Loucy (cell line): ENCODE results near the gene TMEM132D.

Experiments used
- H2AFZ ChIP-seq: fragments of 200-600 bp; sonication (generic); 2 replicates; pipeline ENCODE4 v1.6.0; 2016; ENCODE audit warnings: antibody characterized with exemption, mild to moderate bottlenecking, low read length, moderate library complexity
- H3F3A ChIP-seq: fragments of 200-600 bp; 2 replicates; pipeline ENCODE4 v1.6.0; 2016; ENCODE audit warnings: antibody characterized with exemption, low read depth, mild to moderate bottlenecking
- H3K27me3 ChIP-seq: fragments of 200-600 bp; sonication (generic); 2 replicates; pipeline ENCODE4 v1.6.1; 2014; ENCODE audit warnings: low read length, mild to moderate bottlenecking; ENCODE audit not compliant: insufficient read depth, poor library complexity, severe bottlenecking
- H3K36me3 ChIP-seq: fragments of 200-600 bp; sonication (generic); 2 replicates; pipeline ENCODE4 v1.6.1; 2016; ENCODE audit warnings: low read length; ENCODE audit not compliant: insufficient read depth
- H3K4me1 ChIP-seq: fragments of 200-600 bp; sonication (generic); 2 replicates; pipeline ENCODE4 v1.5.1; 2014; ENCODE audit warnings: low read length, mild to moderate bottlenecking; ENCODE audit not compliant: insufficient read depth, poor library complexity, severe bottlenecking
- H3K4me2 ChIP-seq: fragments of 200-600 bp; sonication (generic); 2 replicates; pipeline ENCODE4 v1.6.0; 2014; ENCODE audit warnings: antibody characterized with exemption, low read length, low read depth, mild to moderate bottlenecking; ENCODE audit not compliant: poor library complexity, severe bottlenecking
- H3K4me3 ChIP-seq: fragments of 200-600 bp; sonication (generic); 2 replicates; pipeline ENCODE4 v1.5.1; 2014; ENCODE audit warnings: low read length, mild to moderate bottlenecking, mixed read lengths; ENCODE audit not compliant: poor library complexity, severe bottlenecking
- H3K79me2 ChIP-seq: fragments of 200-600 bp; sonication (generic); 2 replicates; pipeline ENCODE4 v1.6.1; 2014; ENCODE audit warnings: low read length; ENCODE audit not compliant: insufficient read depth
- H3K9ac ChIP-seq: fragments of 200-600 bp; sonication (generic); 2 replicates; pipeline ENCODE4 v1.6.0; 2014; ENCODE audit warnings: mild to moderate bottlenecking, low read depth, low read length, moderate library complexity; ENCODE audit not compliant: poor library complexity, severe bottlenecking
- H3K9me2 ChIP-seq: fragments of 200-600 bp; sonication (generic); replicated peaks from 2 replicates; pipeline ENCODE4 v1.6.1; 2016; ENCODE audit warnings: low read depth, low read length, mixed read lengths
- H3K9me3 ChIP-seq: fragments of 200-600 bp; sonication (generic); 2 replicates; pipeline ENCODE4 v1.6.1; 2014; ENCODE audit warnings: mild to moderate bottlenecking, antibody characterized with exemption, low read length, low read depth; ENCODE audit not compliant: insufficient read depth
- H4K20me1 ChIP-seq: fragments of 200-600 bp; sonication (generic); 2 replicates; pipeline ENCODE4 v1.6.0; 2014; ENCODE audit warnings: antibody characterized with exemption, low read length, mild to moderate bottlenecking; ENCODE audit not compliant: insufficient read depth, poor library complexity, severe bottlenecking
- CTCF ChIP-seq: fragments of 200-600 bp; sonication (generic); conservative IDR thresholded peaks from 2 replicates; pipeline ENCODE4 v1.5.1; 2014; ENCODE audit warnings: mild to moderate bottlenecking, antibody characterized with exemption, low read length
- EZH2phosphoT487 ChIP-seq: fragments of 200-600 bp; IDR thresholded peaks from 2 replicates; pipeline ENCODE4 v1.6.1; 2018; ENCODE audit warnings: antibody characterized with exemption, mild to moderate bottlenecking, moderate library complexity, borderline replicate concordance

The TMEM132D gene

DNA sequence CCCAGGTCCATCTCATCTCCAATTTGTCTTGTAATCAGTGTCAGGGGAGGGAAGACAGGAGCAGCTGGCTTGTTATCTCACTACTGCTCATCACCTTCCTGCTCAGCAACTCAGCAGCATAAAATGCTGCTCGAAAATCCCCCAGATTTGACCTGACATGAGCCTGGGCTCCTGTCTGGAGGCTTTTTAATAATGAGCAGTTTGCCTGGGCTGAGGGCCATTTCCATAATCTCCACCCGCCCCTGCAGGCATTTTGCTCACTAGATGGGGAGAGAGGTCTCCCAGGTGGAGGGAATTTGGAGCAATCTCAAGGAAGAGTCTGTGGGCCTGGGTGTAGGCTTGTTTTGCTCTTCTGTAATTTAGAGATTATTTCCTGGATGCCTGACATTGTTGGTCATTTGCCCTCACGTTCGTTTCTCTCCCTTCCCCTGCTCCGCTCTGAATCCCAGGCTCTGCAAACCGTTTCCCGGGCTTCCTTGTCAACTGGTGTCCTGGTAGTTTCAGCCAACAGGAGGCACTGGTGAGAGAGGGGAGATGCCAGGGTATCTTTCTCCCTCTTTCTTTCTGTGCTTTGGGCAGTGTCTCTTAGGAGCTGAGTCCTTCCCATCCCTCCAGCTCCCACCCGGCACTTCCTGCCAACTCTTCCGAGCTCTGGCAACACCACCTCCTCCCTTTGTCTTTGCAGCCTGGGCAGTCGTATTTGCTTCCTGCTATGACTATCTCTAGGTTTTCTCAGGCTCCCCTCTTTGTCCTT, 751.3 kb downstream of the TMEM132D start:
- H3K27me3 ChIP-seq, result no peaks in the 10 kb centered on the region
- H3K4me2 ChIP-seq, result no peak overlapping the region
- no peak overlapping the region for H3K4me3 ChIP-seq
- no peak overlapping the region for H2AFZ ChIP-seq
- no peak for TF ChIP-seq CTCF
- H3K9ac ChIP-seq, result no peak overlapping the region
- H3K79me2 ChIP-seq, result no peaks in the 10 kb centered on the region
- peaks cover 3% of the 10 kb centered on the region; the same call in 1 of the 2 replicates for H3K9me3 ChIP-seq
- no peaks in the 10 kb centered on the region for H3K36me3 ChIP-seq
- H4K20me1 ChIP-seq, result no peaks in the 10 kb centered on the region
- no peaks in the 10 kb centered on the region for H3K9me2 ChIP-seq
- no peaks in the 10 kb centered on the region for H3K4me1 ChIP-seq
- H3F3A ChIP-seq, result no peaks in the 10 kb centered on the region

DNA sequence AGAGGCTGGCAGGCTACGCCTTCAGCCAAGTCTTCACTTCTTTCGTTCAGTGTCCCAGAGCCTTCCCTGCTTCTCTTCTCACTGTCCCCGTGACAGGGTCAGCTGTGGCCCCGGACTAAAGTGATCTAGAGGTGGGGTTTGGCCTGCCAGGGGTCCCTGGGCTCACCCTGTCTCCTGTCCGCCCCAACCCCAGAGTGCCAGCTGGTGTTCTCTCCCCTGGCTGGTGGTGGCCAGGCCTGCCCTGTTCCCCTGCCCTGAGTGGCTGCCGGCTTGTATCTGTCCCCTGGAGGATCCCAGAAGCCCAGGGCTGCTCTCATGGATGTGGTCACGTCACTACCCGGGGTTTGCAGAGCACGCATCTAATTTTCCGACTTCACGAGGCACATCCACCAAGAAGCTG, 753.1 kb downstream of the TMEM132D start:
- Histone ChIP-seq H4K20me1 (no peaks in the 10 kb centered on the region), H3K36me3 (no peaks in the 10 kb centered on the region), H3K4me3 (no peak overlapping the region), H3K9me3 (peaks cover 6% of the 10 kb centered on the region; the same call in 1 of the 2 replicates), H3F3A (no peaks in the 10 kb centered on the region), H2AFZ (no peak overlapping the region), H3K79me2 (no peaks in the 10 kb centered on the region), H3K9ac (no peak overlapping the region), H3K9me2 (no peaks in the 10 kb centered on the region), H3K4me2 (no peak overlapping the region), H3K27me3 (no peaks in the 10 kb centered on the region), H3K4me1 (no peaks in the 10 kb centered on the region)
- TF ChIP-seq CTCF (no peak), EZH2phosphoT487 (no peak)

- Histone ChIP-seq H3K27me3 (no peaks in the 10 kb centered on the region), H3K36me3 (no peaks in the 10 kb centered on the region), H3K4me1 (no peaks in the 10 kb centered on the region), H2AFZ (no peak overlapping the region), H3K9me3 (0 out of 2 replicates have a peak, but pooled peaks cover 6% of the 10 kb centered on the region), H3K9me2 (no peaks in the 10 kb centered on the region), H3K4me2 (no peak overlapping the region), H3K9ac (no peak overlapping the region), H4K20me1 (no peaks in the 10 kb centered on the region), H3K4me3 (no peak overlapping the region), H3K79me2 (no peaks in the 10 kb centered on the region), H3F3A (no peaks in the 10 kb centered on the region)
- TF ChIP-seq EZH2phosphoT487, result no peak
- no peak for TF ChIP-seq CTCF
These were observed 758.4 kb downstream of the TMEM132D start for GRCh38 chr12:129145381-129145780.
